Hypothalamus (tissue), 51 donors: Measurements from ENCODE around the gene VPS13D.
"Not testable (repeated sequence)": the region's sequence is repeated elsewhere in the genome, so short reads cannot be mapped to it uniquely, and the experiment has no call there.

ENCODE experiments used
- DNase-seq, 51 donors: peaks; one replicate each; lab custom pipeline; 2025; lab: John Stamatoyannopoulos, UW

The VPS13D gene

GRCh38 chr1:12461754-12462153 lies 231.9 kb downstream of the VPS13D start:
- no peak for DNase-seq

DNA sequence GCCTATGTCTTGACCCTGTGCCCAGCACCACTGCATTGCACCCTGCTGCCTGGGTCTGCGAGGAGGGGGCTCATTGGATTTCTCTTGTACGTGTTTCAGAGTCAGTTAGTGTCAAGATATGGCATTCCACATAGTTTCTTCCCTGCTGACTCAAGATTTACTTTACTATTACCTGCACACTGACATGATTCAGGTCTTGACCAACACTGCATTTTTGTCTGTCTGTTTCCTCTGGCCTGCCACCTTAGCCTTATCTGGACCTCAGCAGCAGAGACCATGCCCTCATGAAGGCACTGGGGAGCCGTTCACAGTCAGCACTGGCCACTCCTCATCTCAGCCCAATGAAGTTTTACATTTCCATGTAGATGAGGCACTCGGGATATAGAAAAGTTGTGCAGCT lies 232.8 kb downstream of the VPS13D start:
- DNase-seq, result no peak

DNA sequence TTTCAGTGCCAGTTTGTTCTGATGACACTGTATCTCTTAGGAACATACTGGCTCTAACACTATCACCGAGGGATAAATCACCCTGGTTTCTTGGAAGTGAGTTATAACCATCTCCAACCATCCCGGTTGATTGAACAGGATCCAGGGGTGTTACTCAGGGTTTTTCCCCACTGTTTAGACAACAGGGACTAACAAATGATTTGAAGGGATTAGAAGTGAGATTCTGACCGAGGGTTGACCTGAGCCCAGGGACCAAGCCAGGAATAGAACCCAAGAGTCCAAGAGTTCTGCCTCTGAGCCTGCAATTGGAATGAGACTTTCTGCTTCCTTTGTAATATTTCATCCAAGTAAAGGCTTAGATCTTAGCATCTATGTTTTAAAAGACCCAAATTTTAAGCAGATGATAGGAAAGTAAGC lies 234.2 kb downstream of the VPS13D start:
- DNase-seq, result no peak

- DNase-seq, result no peak
Measured at GRCh38 chr1:12464598-12465056, 234.8 kb downstream of the VPS13D start.

- DNase-seq, result no peak
Measured at GRCh38 chr1:12465126-12465525, 235.3 kb downstream of the VPS13D start.

- no peak for DNase-seq
Measured at GRCh38 chr1:12466816-12467215, 237.0 kb downstream of the VPS13D start.

DNA sequence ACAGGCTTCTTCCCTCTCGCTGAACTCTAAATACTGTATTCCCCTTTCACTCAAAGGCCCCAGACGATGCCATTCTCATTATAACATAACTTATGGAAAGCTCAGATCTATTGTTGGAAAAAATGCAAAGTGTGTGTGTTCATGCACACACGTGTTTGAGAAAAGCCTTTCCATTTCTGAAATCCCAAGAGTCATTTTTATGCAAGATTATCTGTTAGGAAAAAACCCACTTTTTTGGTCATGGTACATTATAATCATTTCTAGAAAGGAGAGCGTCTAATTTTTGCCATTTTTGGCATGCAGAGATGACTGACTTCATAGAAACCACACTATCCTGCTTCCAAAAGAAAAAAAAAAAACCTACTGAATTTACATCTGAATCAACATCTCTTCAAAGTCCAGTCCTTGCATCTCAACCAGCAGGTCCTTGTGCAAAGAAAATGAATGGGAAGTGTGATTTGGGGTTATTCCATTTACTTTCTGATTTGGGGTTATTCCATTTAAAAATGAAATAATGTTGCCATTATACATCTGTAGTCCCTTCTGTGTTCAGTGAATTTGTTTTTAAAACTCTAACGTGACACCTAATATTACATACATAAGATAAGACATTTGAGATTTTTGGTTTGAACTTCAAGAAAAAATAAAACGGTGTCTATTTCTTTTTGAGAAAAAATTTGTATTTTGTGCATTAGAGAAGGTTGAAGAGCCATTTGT lies 237.9 kb downstream of the VPS13D start:
- DNase-seq, result no peak

DNA sequence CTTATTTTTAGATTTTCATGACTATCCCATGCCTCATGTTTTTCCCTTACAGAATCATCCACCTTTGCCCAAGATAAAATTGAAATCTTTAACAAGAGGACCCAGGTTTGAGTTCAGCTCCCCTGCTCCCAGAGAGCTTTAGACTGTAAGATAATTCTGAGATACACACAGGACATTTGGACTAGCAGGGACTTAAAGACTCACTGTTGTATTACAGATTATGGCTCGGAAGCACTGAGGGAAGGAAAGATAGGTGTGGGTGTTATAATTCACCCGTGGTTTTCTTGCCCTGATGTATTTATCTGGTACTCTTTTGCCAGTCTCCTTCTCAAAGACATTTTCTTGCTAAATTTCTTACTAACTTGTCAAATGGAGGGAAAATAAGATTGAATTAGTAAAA lies 238.5 kb downstream of the VPS13D start:
- no peak for DNase-seq

DNA sequence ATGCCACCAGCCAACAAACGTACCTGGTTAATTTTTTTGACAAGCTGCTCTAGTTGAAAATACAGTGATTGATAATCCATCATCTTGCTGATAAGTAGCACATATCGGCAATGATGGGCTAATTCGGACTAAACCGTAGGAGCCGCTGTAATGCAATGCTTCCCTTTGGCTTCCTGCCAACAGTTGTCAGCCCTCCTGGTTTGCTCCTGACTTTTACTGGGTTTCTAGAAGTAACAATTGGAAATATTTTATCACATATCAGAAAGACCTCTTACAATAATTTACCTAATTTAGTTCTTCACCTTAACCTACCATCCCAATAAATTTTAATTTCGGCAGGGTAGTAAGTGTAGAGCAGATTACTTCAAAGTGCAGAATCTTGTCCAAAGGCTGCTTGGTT lies 239.7 kb downstream of the VPS13D start:
- DNase-seq, result no peak

GRCh38 chr1:12469990-12470389 lies 240.2 kb downstream of the VPS13D start:
- DNase-seq, result no peak

- not testable (repeated sequence) for DNase-seq
Measured at GRCh38 chr1:12470916-12471315, 241.1 kb downstream of the VPS13D start.

- no peak for DNase-seq
Measured at GRCh38 chr1:12472156-12472797, 242.4 kb downstream of the VPS13D start.

- DNase-seq, result peak in 1 of 51 donors; percentile 3
Measured at GRCh38 chr1:12472798-12473551, 243.1 kb downstream of the VPS13D start.

DNA sequence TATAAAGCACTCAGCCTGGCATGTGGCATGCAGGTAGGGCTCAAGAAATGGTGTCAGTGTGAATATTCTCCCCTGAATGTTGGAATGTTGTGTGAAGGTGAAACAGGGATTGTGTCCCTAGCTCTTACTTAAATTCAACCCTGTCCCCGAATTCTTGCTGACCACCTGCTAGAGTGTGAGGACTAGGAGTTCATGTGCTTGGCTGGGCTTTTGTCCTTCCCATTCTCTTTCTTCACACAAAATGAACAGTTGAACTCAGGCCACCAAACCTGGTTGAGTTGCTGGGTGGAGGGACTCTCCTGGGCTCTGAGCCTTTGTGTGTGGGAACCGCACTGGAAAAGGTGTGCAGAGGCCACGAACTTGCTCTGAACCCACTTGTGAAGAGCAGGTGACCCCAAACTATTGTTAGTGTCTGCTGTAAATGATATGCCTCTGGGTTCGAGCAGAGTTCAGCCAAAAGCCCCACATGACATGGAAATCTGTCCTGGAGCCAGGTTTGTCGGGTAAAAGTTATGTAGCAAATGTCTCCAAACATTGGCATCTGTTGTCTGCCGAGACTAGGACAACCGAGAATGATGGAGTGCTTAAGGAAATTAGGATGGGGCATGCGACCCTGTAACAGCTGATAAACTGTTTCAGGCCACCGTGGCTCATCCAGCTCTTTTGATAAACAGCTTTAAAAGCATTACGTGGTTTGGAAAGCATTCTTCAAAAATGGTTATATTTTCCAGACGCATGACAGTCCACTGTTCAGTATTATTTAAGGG lies 243.9 kb downstream of the VPS13D start:
- no peak for DNase-seq

GRCh38 chr1:12475101-12475500 lies 245.3 kb downstream of the VPS13D start:
- no peak for DNase-seq

- DNase-seq, result no peak
Measured at GRCh38 chr1:12475530-12475934, 245.7 kb downstream of the VPS13D start.

DNA sequence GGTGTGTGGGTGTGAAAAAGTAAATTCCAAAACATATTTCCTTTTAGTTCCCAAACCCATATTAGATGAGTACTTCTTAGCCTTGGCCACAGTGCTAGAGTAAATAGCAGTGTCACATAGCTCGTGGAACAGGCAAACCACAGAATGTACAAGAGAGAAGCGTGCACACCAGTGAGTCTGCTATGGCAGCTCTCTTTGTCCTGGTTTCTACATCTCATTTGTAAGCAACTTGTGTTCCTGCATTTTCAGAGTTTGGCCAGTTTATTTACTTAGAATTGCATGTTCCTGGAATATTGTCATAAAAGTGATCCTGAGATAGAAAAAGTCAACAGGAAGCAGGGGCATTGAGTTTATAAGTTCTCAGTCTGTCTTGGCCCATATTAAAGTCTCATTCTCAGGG lies 246.1 kb downstream of the VPS13D start:
- DNase-seq, result no peak

- DNase-seq, result no peak
Measured at GRCh38 chr1:12477314-12477713, 247.5 kb downstream of the VPS13D start.

GRCh38 chr1:12477936-12478611 lies 248.2 kb downstream of the VPS13D start:
- peak in 3 of 51 donors; percentile 3 to 16 (median 12) for DNase-seq

DNA sequence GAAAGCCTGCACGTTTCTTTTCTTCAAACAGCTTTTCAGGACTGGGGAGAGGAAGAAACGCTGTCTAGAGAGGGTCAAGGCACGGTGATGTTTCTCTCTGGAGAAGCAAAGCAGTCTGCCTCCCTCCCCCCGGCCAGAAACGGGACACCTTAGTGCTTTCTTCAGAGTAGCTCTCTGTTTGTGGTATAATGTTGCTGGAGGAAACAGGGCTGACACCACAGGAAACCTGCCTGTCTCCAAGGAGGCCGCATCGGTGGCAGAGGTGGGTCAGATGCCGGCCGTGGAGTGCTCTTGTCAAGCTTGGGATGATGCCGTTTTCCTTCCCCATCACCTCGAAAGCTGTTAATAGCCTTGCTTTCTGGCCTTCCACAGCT lies 248.8 kb downstream of the VPS13D start:
- DNase-seq, result no peak
